GOT3 (cell line): Measurements from ENCODE around the gene ZNF784.

ENCODE experiments used
- DNase-seq: peaks from one replicate; lab custom pipeline; 2025; ENCODE audit warnings: mixed read lengths; lab: John Stamatoyannopoulos, UW

ZNF784 gene

DNA sequence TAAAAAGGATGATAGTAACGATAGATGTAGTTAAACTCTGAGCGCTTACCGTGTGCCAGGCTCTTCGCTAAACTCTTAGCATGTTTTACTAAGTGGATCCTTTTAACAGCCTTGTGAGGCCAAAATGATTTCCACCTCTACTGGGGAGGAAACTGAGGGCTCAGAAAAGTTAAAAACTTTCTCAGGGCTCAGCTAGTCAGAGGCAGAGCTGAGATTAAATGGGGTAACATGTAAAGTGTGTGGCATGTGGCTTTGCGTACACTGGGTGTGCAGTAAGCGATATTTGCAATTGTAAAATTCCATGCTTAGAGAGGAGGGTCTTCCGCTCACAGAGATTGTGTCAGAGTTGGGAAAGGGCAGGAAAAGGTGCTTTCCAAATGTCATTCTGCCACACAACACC is 32.2 kb upstream of the ZNF784 start:
- DNase-seq: no peak

DNA sequence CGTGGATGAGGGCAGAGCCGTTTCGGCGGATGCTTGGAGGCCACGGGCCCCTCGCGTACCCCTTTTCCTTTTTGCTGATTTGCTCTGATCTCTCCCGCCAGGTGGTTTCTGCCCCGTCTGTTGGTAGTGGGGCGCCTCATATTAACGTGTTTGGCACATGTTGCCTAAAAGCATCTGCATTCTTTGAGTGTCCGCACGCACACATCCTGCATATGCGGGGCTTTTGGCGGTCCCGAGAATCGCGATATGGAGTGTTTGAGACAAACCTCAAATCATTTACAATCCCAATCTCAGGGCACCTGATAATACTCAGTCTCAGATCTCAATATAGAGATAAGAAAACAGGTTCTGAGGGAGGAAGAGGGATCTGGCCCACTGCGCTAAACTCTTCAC is 31.3 kb upstream of the ZNF784 start:
- no peak for DNase-seq

DNA sequence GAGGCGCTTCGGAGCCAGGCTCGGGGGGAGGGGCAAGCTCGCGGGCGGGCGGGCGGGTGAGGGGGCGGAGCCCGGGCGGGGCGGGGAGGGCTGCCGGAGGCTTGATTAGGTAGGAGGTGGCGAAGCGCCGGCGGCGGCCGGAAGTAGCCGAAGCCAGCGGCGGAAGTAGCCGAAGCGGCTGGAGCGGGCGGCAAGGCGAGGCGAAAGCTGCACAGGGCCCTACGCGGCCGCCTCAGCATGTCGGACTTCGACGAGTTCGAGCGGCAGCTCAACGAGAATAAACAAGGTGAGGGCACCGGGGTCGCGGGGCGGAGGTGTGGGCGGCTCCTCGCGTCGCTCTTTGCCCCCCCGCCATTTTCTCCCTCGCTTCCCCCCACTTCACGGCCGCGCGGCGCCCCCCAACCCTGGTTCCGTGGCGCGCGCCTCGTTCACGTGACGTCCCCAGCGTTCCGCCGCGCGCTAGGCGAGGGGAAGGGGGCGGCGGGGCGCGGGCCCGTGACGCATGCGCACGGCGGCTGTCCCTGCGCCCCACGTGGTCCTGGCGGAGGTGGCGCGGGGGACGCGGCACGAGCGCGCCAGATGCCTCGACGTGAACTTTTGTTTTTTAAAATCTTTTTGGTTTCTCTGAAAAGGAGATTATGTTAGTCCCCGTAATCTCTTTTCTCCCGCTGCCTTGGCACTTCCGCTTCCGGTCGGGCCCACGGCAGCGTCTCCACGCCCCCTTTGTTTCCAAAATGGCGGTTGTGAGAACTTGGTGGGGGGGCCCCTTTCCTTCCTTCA is 30.7 kb upstream of the ZNF784 start, which contains the start of gene U2AF2:
Gene U2AF2, plus strand, starts transcription at position 168 of the 780 bp plus-strand sequence. Its CDS starts 70 bp downstream, at position 238.
- DNase-seq: peak; percentile 66

DNA sequence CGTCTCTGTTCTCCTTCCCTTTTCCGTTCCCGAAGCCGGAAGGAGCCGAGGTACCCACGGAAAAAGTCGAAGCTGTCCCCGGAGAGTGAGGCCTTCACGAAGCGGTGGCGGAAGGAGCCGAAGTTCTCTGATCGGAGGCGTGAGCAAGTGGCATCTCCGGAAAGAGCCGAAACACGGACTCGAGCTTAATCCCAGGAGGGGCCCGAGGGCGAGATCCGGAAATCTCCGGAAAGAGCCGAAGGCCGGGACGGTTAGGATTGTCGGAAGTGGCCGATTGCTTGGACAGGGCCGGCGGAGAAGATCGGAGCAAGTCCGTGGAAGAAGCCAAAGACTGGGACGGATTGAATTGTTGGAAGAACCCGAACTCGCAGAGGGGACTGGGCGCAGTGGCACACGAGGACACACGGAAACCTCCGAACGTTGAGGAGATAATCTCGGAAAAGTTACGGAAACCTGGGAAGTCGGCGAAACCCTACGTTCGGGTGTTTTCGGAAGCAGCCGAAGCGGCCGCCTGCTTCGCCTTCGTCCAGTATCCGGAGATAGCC is 30.0 kb upstream of the ZNF784 start:
- DNase-seq: peak; percentile 94

DNA sequence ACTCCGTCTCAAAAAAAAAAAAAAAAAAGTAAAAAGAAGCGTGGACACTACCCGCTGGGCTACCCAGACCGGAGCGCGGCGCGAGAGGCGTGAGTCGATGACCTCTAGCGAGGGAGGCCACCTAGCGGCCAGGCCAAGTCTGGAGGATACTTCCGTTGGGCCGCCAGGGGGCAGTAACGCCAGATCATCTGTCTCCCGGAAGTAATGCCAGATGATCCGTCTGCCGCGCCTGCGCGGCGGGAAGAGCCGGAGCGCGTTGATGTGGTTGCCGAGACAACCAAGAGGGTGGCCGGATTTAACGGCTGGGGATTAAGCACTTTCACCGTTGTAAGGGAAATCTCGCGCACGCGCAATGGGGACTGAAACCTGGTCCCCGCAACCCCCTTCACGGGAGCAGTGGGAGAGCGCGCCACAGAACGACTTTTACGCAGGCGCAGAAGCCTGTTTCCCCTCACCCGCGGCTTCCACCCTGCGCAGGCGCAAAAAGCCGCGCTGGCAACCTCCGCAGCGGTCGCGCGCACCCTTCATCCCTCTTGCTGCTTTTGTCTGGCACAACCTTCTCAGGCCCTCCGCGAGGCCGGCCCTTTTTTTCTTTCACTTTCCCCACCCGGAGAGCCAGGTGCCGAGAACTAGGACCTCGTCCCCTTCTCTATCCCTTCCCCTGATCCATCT is 29.4 kb upstream of the ZNF784 start:
- peak; percentile 95 for DNase-seq

DNA sequence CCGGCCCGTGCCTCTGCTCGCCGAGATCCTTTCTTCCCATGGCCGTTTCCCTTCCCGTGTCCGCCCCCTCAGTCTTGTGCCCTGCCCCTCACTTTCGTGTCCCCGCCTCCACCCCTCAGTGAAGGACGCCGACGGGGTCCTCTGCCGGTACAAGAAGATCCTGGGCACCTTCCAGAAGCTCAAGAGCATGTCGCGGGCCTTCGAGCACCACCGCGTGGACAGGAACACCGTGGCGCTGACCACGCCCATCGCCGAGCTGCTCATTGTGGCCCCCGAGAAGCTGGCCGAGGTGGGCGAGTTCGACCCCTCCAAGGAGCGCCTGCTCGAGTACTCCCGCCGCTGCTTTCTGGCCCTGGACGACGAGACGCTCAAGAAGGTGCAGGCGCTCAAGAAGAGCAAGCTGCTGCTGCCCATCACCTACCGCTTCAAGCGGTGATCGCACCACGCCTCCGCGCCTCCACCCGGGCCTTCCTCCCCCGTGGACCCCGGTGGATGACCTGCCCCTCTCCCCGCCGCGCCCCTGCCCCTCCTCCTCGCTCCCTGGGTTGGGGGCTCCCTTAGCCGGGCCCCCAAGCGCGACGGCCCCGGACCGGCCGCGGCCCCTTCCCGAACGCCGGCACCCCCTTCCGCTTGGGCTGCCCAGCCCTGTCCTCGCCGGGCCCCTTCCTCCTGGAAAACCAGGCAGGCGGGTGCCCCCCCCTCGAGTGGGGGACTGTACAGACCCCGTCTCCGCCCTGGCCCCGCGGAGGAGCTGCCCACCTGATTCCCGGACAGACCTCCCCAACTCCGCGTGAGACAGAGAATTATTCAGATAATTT is 28.2 kb upstream of the ZNF784 start:
- no peak for DNase-seq

DNA sequence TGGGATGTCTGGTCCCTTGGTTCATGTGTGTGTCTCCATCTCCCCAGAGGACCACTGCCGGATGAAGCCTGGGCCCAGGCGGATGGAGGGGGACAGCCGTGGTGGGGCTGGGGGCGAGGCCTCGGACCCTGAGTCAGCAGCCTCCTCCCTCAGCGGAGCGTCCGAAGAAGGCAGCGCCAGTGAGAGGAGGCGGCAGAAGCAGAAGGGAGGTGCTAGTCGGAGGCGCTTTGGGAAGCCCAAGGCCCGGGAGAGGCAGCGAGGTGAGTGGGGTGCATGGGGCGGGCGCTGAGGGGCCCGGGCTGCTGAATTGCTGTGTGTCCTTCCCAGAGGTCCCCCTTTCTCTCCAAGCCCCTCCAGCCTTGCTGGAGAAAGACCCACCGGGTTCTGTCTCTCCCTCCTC is 26.9 kb upstream of the ZNF784 start:
- DNase-seq: no peak

DNA sequence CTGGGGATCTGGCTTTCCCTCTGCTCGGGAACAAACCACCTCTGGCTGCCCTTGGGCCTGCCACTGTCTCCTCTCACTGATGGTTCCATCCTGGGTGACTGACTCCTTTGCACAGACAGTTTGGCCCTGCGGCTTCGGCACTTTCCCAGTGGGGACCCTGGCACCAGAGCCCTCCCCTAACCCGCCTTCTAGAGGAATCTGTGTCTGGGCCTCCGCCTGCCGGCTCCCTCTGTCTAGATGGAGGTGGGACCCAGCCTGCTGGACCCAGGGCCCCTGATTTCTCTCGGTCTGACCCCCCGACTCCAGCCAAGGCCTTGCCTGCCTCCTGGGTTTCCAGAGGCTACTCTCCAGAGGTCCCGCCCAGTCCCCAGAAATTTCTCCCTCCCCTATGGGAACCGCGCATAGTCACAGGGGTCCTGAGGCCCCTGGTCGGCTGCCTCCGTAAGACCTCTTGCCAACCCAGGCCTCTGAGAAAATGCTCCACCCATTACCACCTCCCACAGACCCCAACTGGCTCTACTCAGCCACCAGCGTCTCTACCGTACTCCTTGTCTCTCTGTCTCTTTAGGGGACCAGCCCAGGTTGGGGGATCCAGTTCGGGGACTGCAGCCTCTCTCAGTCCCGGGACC is 26.4 kb upstream of the ZNF784 start:
- no peak for DNase-seq

DNA sequence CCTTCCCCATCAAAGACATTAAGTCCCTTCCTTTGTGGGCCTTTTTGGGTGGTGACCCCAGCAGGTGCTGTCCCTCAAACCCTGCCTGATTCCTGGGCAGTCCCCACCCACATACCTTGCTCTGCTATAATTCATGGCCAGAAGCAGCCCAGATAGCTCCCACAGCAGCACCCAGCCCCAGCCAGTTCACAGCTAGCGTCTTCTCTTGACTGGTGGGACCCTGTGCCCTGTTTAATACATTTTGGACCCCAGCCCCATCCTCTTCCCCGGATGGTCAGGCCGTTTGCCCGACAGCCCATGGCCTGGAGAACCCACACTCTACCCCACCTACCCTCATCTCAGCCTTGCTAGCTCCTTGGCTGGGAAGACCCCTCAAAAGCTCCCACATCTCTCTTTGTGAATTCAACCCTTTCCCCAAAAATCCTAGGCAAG is 25.8 kb upstream of the ZNF784 start:
- no peak for DNase-seq

DNA sequence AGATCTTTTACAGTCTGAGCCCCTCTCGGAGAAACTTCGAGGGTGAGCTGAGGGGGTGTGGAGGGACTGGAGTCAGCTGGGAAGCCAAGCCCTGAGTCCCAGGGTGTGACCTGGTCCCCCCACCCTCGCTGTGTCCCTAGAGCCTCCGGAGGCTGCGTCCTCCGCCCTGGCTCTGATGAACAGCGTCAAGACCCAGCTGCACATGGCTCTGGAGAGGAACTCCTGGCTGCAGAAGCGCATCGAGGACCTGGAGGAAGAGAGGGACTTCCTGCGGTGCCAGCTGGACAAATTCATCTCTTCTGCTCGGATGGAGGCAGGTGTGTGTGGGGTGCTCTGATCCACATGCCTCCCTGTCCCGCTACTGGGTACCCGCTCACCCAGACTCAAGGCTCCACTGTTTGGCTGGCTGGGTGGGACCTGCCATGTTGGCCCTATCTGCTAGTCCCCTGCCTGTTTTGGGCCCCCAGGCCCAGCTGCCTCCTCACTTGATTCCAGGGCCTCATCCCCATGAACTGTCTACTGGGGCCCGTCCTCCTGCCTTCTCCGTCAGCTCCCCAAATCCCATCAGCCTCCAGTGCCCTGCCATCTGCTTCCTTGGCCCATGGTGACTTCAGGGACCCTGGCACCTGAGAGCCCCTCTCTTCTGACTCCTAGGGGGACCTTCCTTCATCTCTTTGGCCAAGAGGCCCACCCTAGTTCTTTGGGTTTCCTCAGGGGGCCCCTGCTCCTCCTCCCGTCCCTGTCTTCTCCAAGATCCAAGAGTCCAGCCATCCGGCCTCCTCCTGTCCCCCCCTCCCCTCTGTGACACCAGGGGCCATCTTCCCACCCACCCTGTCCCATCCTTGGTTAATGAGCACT is 25.1 kb upstream of the ZNF784 start:
- DNase-seq: no peak

DNA sequence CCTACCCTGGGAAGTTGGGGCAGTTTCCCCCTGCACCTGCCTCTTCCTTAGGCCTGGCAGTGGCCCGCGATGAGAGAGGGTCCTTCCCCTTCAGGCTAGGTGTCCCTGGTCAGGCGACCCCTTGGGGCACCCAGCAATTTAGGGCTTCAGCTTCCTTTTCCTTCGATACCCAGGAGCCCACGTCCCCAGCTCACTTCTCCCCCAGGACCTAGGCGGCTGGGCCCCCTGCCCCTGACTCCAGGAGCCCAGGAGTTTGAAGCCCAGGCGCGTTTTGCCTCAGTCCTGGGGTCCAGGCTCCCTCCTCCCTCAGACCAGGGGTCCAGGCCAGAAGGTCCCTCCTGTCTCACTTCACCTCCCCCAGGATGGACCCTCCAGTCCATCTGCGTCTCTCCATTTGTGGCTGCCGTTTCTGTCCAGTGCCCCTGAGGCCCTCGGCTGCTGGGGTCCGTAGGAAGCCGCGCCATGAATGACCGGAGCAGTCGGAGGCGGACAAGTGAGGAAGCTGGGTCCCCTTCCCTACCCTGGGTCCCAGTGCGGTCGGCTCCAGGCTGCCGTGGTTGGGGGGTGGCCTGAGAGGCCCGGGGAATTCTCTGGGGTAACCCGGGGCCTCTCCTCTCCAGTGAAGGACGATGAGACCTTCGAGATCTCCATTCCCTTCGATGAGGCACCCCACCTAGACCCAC is 24.4 kb upstream of the ZNF784 start:
- no peak for DNase-seq

DNA sequence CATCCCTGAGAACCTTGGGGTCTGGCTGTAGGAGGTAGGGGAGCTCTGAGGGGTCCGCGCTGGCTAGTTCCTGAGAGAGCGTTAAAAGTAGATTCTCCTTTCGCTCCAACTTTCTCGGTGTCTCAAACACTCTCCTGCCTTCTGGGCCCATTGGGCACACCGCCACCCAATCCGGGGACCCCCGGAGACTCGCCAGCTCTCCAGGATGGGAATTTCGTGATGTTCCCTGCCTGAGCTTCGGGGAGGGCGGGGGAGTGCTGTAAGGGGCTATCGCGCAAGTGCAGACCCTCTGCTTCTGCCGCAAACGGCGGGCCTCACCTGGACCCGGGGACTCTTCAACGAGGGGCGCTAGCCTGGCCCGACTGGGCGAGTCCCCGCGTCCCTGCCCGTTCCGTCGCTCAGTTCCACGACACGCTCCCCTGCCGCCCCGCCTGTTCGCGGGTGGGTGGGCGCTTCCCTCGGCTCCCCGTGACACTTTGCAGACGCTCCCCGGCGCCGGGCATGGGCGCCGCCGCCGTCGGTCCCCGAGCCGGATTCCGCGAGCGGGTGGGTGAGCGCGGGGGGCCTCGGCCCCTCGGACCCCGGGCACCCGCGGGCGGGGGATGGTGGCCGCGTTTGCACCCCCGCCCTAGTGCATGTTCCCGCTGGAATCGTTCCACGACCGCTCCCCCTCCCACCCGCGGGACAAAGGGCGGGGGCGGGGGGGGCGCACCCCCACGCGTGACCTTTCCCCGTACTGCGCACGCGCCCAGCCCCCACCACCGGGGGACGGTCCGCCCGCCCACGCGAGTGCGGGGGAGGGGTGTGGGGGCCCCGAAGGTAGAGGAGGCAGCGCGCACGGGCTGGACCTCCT is 23.6 kb upstream of the ZNF784 start, which contains the start of gene CCDC106:
Gene CCDC106, plus strand, starts transcription at position 481 of the 853 bp plus-strand sequence. CDS start 835 bp downstream, outside the sequence.
- no peak for DNase-seq

DNA sequence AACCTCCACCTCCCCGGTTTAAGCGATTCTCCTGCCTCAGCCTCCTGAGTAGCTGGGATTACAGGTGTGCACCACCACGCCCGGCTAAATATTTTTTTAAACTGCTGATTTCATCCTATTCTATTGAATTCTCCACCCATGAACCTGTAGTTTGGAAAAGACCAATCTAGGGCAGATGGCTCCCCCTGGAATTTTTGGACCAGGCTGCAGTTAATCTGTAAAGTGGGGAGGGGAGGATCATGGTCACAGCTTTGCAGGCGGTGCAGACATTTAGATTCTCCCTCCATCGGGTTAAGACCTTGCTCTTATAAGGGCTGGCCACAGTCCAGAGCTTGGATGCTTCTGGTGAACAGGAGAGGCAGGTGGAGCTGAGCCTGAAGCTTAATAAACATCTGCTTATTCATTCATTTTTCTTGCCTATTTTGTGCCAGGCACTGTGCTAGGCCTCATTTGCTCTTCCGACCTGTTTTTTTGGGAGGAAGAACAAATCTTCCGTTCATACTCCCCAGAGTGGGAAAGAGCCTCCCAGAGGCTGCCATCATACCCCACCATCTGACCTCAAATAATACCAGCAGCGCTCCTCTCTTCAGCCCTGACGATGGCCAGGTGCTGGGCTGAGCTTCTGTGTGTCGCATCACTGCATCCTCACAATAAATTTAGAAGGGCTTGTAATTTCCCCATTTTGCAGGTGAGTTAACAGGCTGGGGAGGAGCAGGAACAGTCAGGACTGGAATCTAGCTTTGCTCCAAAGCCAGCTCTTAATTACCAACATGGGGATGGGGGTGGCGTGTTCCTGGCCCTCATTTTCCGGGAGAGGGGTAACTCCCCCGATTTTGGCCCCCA is 22.7 kb upstream of the ZNF784 start:
- no peak for DNase-seq

DNA sequence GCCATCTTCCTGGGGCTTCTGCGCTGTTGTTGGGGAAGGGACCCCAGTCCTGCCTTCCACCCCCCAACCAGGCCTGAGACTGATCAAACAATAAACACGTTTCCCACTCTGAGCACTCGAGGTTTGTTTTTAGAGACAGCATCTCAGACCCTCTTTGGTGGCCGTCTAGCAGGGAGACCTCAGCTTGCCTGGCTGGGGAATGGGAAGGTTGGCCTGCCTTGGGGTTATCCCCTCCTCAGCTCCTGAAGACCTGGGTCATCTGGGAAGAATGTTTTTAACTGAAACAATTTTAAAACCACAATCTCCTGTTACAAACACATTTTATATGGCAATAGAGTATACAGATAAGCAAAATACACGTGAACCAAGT is 21.1 kb upstream of the ZNF784 start:
- DNase-seq: no peak

DNA sequence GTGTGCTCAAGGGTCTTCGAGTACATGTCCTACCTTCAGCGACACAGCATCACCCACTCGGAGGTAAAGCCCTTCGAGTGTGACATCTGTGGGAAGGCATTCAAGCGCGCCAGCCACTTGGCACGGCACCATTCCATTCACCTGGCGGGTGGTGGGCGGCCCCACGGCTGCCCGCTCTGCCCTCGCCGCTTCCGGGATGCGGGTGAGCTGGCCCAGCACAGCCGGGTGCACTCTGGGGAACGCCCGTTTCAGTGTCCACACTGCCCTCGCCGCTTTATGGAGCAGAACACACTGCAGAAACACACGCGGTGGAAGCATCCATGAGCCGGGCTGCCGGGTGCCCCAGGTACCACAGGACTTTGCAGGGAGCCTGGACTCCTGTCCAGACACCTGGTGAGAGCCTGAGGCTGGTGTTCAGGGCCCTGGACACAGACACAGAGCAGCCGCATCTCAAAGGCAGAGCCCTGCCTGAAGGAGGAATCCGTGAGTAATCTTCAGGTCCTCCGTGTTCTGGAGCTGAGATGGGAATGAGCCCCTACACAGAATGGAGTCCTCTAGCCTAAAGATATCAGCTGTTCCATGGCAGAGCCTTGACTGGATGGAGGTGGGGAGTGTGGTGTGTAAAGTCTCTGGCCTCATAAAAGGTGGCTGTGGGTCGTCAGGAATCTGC is 20.6 kb upstream of the ZNF784 start:
- DNase-seq: no peak

DNA sequence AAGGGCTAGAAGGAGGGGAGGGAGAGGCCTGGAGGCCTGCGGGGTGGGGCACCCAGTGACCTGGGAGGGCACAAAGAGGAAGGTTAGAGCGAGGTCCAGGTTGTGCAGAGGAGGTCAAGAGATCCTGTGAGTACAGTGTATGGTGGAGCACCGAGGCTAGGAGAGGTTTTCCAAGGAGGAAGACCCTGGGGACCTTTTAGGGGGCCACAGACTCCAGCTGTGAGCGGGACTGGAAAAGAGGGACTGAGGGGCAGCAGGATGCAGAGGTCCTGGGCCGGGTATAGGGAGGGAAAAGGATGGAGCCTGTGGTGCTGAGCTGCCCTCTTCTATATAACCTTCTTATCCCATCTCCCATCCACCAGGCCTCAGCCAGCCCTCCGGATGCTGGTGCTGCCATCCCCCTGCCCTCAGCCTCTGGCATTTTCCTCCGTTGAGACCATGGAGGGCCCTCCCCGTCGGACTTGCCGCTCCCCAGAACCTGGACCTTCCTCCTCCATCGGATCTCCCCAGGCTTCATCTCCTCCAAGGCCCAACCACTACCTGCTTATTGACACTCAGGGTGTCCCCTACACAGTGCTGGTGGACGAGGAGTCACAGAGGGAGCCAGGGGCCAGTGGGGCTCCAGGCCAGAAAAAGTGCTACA is 19.9 kb upstream of the ZNF784 start:
- DNase-seq: no peak

DNA sequence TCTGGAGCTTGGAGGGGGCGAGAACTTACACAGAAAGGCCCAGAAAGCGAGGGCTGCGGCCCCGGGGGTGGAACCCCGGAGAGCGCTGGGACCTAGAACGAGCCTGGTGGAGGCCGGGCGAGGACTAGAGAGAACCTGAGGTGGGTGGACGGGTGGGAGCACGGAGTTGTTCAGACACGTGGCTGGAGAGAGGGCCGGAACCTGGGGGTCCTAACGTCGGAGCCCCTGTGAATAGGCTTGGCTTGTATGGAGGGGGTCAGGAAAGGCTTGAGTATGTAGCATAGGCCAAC is 19.5 kb upstream of the ZNF784 start:
- no peak for DNase-seq
